Neural cell (in vitro differentiated cells): ENCODE measurements around the gene RIBC1. TPM values are rescaled to one million over a fixed set of nuclear protein-coding genes. Genes with fewer than 3 reads are reported as not detected.

ENCODE experiments used
- H2AFZ ChIP-seq: fragments of 200-600, 300-800 bp; sonication (generic), shearing (Covaris generic); 2 replicates; pipeline ENCODE4 v1.6.0; 2014; ENCODE audit warnings: low read depth, mild to moderate bottlenecking, antibody characterized with exemption, low read length, moderate library complexity
- H3F3A ChIP-seq: fragments of 200-600 bp; shearing (Covaris generic); 2 replicates; pipeline ENCODE4 v1.6.1; 2016; ENCODE audit warnings: mild to moderate bottlenecking, moderate library complexity, mixed read lengths, antibody characterized with exemption, low read length; ENCODE audit not compliant: insufficient read depth, poor library complexity, severe bottlenecking
- H3K27ac ChIP-seq: fragments of 200-600, 300-800 bp; sonication (generic), shearing (Covaris generic); 2 replicates; pipeline ENCODE4 v1.5.1; 2014; ENCODE audit warnings: mild to moderate bottlenecking, low read length, moderate library complexity
- H3K27me3 ChIP-seq: fragments of 300-800, 200-600 bp; sonication (generic), shearing (Covaris generic); 2 replicates; pipeline ENCODE4 v1.6.0; 2014; ENCODE audit warnings: mild to moderate bottlenecking, low read depth, low read length, moderate library complexity; ENCODE audit not compliant: insufficient read depth
- H3K36me3 ChIP-seq: fragments of 300-800, 200-600 bp; sonication (generic), shearing (Covaris generic); 2 replicates; pipeline ENCODE4 v1.5.1; 2014; ENCODE audit warnings: mild to moderate bottlenecking, antibody characterized with exemption, low read length, moderate library complexity; ENCODE audit not compliant: insufficient read depth
- H3K4me2 ChIP-seq: fragments of 300-800, 200-600 bp; sonication (generic), shearing (Covaris generic); 2 replicates; pipeline ENCODE4 v1.6.0; 2014; ENCODE audit warnings: mild to moderate bottlenecking, low read length
- H3K4me3 ChIP-seq: fragments of 300-800, 200-600 bp; sonication (generic), shearing (Covaris generic); 2 replicates; pipeline ENCODE4 v1.5.1; 2014; ENCODE audit warnings: mild to moderate bottlenecking, low read length, moderate library complexity
- H3K79me2 ChIP-seq: fragments of 200-600 bp; shearing (Covaris generic); replicated peaks from 2 replicates; pipeline ENCODE4 v1.6.0; 2014; ENCODE audit warnings: mild to moderate bottlenecking, low read length, moderate library complexity; ENCODE audit not compliant: insufficient read depth
- H3K9ac ChIP-seq: fragments of 300-800, 200-600 bp; sonication (generic), shearing (Covaris generic); 2 replicates; pipeline ENCODE4 v1.6.1; 2016; ENCODE audit warnings: mild to moderate bottlenecking, low read length, mixed read lengths
- H3K9me2 ChIP-seq: fragments of 200-600 bp; shearing (Covaris generic); 2 replicates; pipeline ENCODE4 v1.6.1; 2016; ENCODE audit warnings: mild to moderate bottlenecking, low read length, mixed read lengths; ENCODE audit not compliant: insufficient read depth
- H3K9me3 ChIP-seq: fragments of 200-600, 300-800 bp; sonication (generic), shearing (Covaris generic); 2 replicates; pipeline ENCODE4 v1.6.1; 2016; ENCODE audit warnings: mild to moderate bottlenecking, mixed run types, low read length, moderate library complexity, mixed read lengths
- H4K20me1 ChIP-seq: fragments of 200-600 bp; shearing (Covaris generic); 2 replicates; pipeline ENCODE4 v1.6.1; 2016; ENCODE audit warnings: mild to moderate bottlenecking, mixed run types; ENCODE audit not compliant: insufficient read depth
- EP300 ChIP-seq: fragments of 450-650 bp; conservative IDR thresholded peaks from 2 replicates; pipeline ENCODE4 v1.6.1; 2014; ENCODE audit warnings: antibody characterized with exemption, mild to moderate bottlenecking, moderate library complexity; ENCODE audit not compliant: poor library complexity, severe bottlenecking
- MXI1 ChIP-seq: fragments of 450-650 bp; conservative IDR thresholded peaks from 2 replicates; pipeline ENCODE4 v1.6.1; 2014; ENCODE audit warnings: antibody characterized with exemption, mild to moderate bottlenecking; ENCODE audit not compliant: poor library complexity, severe bottlenecking
- POLR2AphosphoS5 ChIP-seq: IDR thresholded peaks from 2 replicates; pipeline ENCODE4 v1.6.1; 2012
- SMC3 ChIP-seq: fragments of 450-650 bp; conservative IDR thresholded peaks from 2 replicates; pipeline ENCODE4 v1.6.1; 2014; ENCODE audit warnings: antibody characterized with exemption, mild to moderate bottlenecking, moderate library complexity; ENCODE audit not compliant: poor library complexity
- polyA plus RNA-seq: library from polyadenylated mRNA; depleted of rRNA; stranded (reverse); fragments of >200 nt; gene quantifications from 2 replicates; pipeline ENCODE4 v1.2.3, GENCODE V29; 2014
- TF ChIP-seq, protein P1 (sequence below): IDR thresholded peaks from 2 replicates; pipeline ENCODE4 v1.6.1; 2012; ENCODE audit warnings: borderline replicate concordance
- TF ChIP-seq, protein P2 (sequence below): fragments of 450-650 bp; IDR thresholded peaks from 2 replicates; pipeline ENCODE4 v1.5.1; 2014; ENCODE audit warnings: antibody characterized with exemption, mild to moderate bottlenecking, moderate library complexity; ENCODE audit not compliant: poor library complexity, severe bottlenecking

The RIBC1 gene
- polyA plus RNA-seq, 1 donor from 2014 or later: 0.84 TPM

DNA sequence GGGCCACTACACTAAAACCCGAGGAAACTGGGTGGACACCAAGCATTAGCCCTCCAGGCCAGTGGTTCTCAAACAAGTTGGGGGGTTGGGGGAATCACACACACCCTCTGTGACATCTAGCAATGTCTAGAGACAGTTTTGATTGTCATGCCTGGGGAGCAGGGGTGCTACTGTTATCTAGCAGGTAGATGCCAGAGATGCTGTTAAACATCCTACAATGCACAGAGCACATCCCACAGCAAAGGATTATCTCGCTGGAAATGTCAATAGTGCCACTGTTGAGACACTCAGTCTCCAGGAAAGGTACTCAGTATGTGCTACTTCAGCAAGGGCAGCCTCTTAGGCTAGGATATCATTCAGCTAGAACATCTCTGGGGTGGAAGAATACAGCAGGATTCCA, 1.5 kb upstream of the RIBC1 start:
- Histone ChIP-seq H3K36me3 (no peaks in the 10 kb centered on the region), H3K4me3 (peak overlapping the region; percentile 77), H3F3A (no peaks in the 10 kb centered on the region), H2AFZ (no peak overlapping the region), H3K9ac (no peak overlapping the region), H3K27me3 (no peaks in the 10 kb centered on the region), H4K20me1 (no peaks in the 10 kb centered on the region), H3K4me2 (peak overlapping the region; percentile 68), H3K79me2 (peaks cover 16% of the 10 kb centered on the region), H3K9me2 (no peaks in the 10 kb centered on the region), H3K9me3 (no peaks in the 10 kb centered on the region), H3K27ac (no peak overlapping the region)
- TF ChIP-seq, protein P1, sequence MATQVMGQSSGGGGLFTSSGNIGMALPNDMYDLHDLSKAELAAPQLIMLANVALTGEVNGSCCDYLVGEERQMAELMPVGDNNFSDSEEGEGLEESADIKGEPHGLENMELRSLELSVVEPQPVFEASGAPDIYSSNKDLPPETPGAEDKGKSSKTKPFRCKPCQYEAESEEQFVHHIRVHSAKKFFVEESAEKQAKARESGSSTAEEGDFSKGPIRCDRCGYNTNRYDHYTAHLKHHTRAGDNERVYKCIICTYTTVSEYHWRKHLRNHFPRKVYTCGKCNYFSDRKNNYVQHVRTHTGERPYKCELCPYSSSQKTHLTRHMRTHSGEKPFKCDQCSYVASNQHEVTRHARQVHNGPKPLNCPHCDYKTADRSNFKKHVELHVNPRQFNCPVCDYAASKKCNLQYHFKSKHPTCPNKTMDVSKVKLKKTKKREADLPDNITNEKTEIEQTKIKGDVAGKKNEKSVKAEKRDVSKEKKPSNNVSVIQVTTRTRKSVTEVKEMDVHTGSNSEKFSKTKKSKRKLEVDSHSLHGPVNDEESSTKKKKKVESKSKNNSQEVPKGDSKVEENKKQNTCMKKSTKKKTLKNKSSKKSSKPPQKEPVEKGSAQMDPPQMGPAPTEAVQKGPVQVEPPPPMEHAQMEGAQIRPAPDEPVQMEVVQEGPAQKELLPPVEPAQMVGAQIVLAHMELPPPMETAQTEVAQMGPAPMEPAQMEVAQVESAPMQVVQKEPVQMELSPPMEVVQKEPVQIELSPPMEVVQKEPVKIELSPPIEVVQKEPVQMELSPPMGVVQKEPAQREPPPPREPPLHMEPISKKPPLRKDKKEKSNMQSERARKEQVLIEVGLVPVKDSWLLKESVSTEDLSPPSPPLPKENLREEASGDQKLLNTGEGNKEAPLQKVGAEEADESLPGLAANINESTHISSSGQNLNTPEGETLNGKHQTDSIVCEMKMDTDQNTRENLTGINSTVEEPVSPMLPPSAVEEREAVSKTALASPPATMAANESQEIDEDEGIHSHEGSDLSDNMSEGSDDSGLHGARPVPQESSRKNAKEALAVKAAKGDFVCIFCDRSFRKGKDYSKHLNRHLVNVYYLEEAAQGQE: no peak
- no peak for TF ChIP-seq EP300
- no peak for TF ChIP-seq SMC3
- no peak for TF ChIP-seq POLR2AphosphoS5
- TF ChIP-seq, protein P2, sequence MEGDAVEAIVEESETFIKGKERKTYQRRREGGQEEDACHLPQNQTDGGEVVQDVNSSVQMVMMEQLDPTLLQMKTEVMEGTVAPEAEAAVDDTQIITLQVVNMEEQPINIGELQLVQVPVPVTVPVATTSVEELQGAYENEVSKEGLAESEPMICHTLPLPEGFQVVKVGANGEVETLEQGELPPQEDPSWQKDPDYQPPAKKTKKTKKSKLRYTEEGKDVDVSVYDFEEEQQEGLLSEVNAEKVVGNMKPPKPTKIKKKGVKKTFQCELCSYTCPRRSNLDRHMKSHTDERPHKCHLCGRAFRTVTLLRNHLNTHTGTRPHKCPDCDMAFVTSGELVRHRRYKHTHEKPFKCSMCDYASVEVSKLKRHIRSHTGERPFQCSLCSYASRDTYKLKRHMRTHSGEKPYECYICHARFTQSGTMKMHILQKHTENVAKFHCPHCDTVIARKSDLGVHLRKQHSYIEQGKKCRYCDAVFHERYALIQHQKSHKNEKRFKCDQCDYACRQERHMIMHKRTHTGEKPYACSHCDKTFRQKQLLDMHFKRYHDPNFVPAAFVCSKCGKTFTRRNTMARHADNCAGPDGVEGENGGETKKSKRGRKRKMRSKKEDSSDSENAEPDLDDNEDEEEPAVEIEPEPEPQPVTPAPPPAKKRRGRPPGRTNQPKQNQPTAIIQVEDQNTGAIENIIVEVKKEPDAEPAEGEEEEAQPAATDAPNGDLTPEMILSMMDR: no peak
- TF ChIP-seq MXI1: no peak

DNA sequence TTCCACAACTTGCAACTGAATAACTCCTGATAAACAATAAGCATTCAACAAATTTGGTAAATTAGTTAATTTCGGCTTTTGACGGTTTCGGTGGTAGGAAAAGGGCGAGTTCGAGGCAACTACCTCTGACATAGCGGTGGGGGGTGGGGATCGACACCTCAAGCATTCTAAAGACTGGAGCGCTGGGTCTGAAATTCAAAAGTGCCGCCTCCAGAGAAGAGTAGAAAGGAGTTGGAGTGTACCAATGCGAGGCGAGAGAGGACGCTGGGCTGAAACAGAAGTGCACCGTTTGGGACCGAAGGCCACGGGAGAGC, 944 bp upstream of the RIBC1 start:
- Histone ChIP-seq H2AFZ (peak overlapping the region; percentile 33), H3K9me2 (no peaks in the 10 kb centered on the region), H3K36me3 (no peaks in the 10 kb centered on the region), H4K20me1 (no peaks in the 10 kb centered on the region), H3K9ac (peak overlapping the region; percentile 78), H3K27me3 (no peaks in the 10 kb centered on the region), H3K4me3 (peak overlapping the region; percentile 77), H3F3A (no peaks in the 10 kb centered on the region), H3K4me2 (peak overlapping the region; percentile 68), H3K9me3 (no peaks in the 10 kb centered on the region), H3K27ac (peak overlapping the region; percentile 84), H3K79me2 (peaks cover 16% of the 10 kb centered on the region)
- peak; percentile 39 for TF ChIP-seq MXI1
- TF ChIP-seq, protein P2: no peak
